Left ventricle myocardium inferior (tissue), 1 donor: ENCODE data around the gene AFF1. TPM values are rescaled to one million over a fixed set of nuclear protein-coding genes. Genes with fewer than 3 reads are reported as not detected.

Source experiments
- DNase-seq: peaks from one replicate; pipeline ENCODE4 v3.0.0-alpha.2; 2020
- H3K27ac ChIP-seq: fragments of 200-600 bp; replicated peaks from 2 replicates; pipeline ENCODE4 v1.8.0; 2021
- H3K27me3 ChIP-seq: fragments of 200-600 bp; 2 replicates; pipeline ENCODE4 v1.8.0; 2021; ENCODE audit warnings: low read depth
- H3K36me3 ChIP-seq: fragments of 200-600 bp; 2 replicates; pipeline ENCODE4 v1.8.0; 2021
- H3K4me1 ChIP-seq: fragments of 200-600 bp; 2 replicates; pipeline ENCODE4 v1.8.0; 2021
- H3K4me3 ChIP-seq: fragments of 200-600 bp; 2 replicates; pipeline ENCODE4 v1.8.0; 2021; ENCODE audit warnings: mild to moderate bottlenecking, moderate library complexity
- H3K9me3 ChIP-seq: fragments of 200-600 bp; replicated peaks from 2 replicates; pipeline ENCODE4 v1.8.0; 2021
- CTCF ChIP-seq: fragments of 200-600 bp; IDR thresholded peaks from 2 replicates; pipeline ENCODE4 v1.8.0; 2021; ENCODE audit warnings: antibody characterized with exemption, mild to moderate bottlenecking, borderline replicate concordance
- intact Hi-C: fragments of 100-400 bp; cut with micrococcal nuclease; formaldehyde crosslinking; loops from one replicate; pipeline ENCODE4 v1.11.0; 2022
- total RNA-seq: library from RNA; stranded (reverse); fragmentation: NEBNext Ultra II Directional; extraction: Animal tissue kit (Norgen Biotek cat#: 25700); gene quantifications from one replicate; pipeline ENCODE4 v1.2.1, GENCODE V29; 2021
- donor health status: DM: no; HTN: yes; CAD: no; lungs with severe emphysema.

AFF1 gene
- total RNA-seq, 1 donor from 2014 or later = 67.9 TPM

GRCh38 chr4:87105101-87105845 lies 170.5 kb downstream of the AFF1 start:
- Histone ChIP-seq H3K27ac (peak overlapping the region; percentile 59), H3K4me1 (peaks cover 86% of the 10 kb centered on the region), H3K36me3 (peaks cover 35% of the 10 kb centered on the region), H3K9me3 (no peaks in the 10 kb centered on the region), H3K27me3 (no peaks in the 10 kb centered on the region), H3K4me3 (no peak overlapping the region)
- intact Hi-C loops = no loop called here
- DNase-seq = no peak
- no peak for TF ChIP-seq CTCF

GRCh38 chr4:87108142-87108546 lies 173.3 kb downstream of the AFF1 start:
- Histone ChIP-seq H3K4me1 (peaks cover 77% of the 10 kb centered on the region), H3K9me3 (no peaks in the 10 kb centered on the region), H3K27me3 (no peaks in the 10 kb centered on the region), H3K27ac (peak overlapping the region; percentile 77), H3K36me3 (peaks cover 51% of the 10 kb centered on the region), H3K4me3 (no peak overlapping the region)
- TF ChIP-seq CTCF = no peak
- no peak for DNase-seq
- intact Hi-C loops = no loop called here

GRCh38 chr4:87109121-87109520 lies 174.3 kb downstream of the AFF1 start:
- Histone ChIP-seq H3K27ac (peak overlapping the region; percentile 77), H3K27me3 (no peaks in the 10 kb centered on the region), H3K9me3 (no peaks in the 10 kb centered on the region), H3K4me1 (peaks cover 67% of the 10 kb centered on the region), H3K36me3 (peaks cover 57% of the 10 kb centered on the region), H3K4me3 (no peak overlapping the region)
- intact Hi-C loops = no loop called here
- no peak for TF ChIP-seq CTCF
- no peak for DNase-seq

GRCh38 chr4:87109945-87110344 lies 175.1 kb downstream of the AFF1 start:
- H3K4me3 ChIP-seq = no peak overlapping the region
- intact Hi-C loops = no loop called here
- peak overlapping the region; percentile 77 for H3K27ac ChIP-seq
- no peak for TF ChIP-seq CTCF
- no peaks in the 10 kb centered on the region for H3K27me3 ChIP-seq
- H3K36me3 ChIP-seq = peaks cover 65% of the 10 kb centered on the region
- no peak for DNase-seq
- no peaks in the 10 kb centered on the region for H3K9me3 ChIP-seq
- peaks cover 59% of the 10 kb centered on the region for H3K4me1 ChIP-seq

- TF ChIP-seq CTCF = no peak
- H3K36me3 ChIP-seq = peaks cover 68% of the 10 kb centered on the region
- peaks cover 54% of the 10 kb centered on the region for H3K4me1 ChIP-seq
- intact Hi-C loops = no loop called here
- H3K9me3 ChIP-seq = no peaks in the 10 kb centered on the region
- no peak overlapping the region for H3K4me3 ChIP-seq
- no peak for DNase-seq
- no peaks in the 10 kb centered on the region for H3K27me3 ChIP-seq
- H3K27ac ChIP-seq = no peak overlapping the region
These were observed 177.3 kb downstream of the AFF1 start for GRCh38 chr4:87112063-87112462.
